GM12878 (cell line): ENCODE results near the gene SMIM1. TPM values are rescaled to one million over a fixed set of nuclear protein-coding genes. Genes with fewer than 3 reads are reported as not detected.

Source experiments
- ATAC-seq: fragments of 200-7000 bp; cut with Tn5 transposase; 3 replicates; pipeline ENCODE4 v1.9.1; 2020; ENCODE audit warnings: mild to moderate bottlenecking, moderate library complexity
- BruUV-seq: library from RNA; stranded (reverse); fragments of 400-500 nt; replicated peaks from 2 replicates; lab custom pipeline; 2021; lab: Mats Ljungman, UMichigan
- CTCF ChIA-PET: fragments of 300-600 bp; sonication (Branson Sonifier 250); formaldehyde crosslinking; extraction: SDS; loops from one replicate; lab custom pipeline; 2021; ENCODE audit warnings: inconsistent platforms; lab: Yijun Ruan, JAX
- POLR2A ChIA-PET: fragments of 350-600 bp; formaldehyde crosslinking; extraction: SDS; loops from one replicate; lab custom pipeline; 2021; ENCODE audit warnings: inconsistent platforms; lab: Charles Lee
- RAD21 ChIA-PET: fragments of 300-600 bp; sonication (Branson Sonifier 250); formaldehyde crosslinking; loops from one replicate; lab custom pipeline; 2023; ENCODE audit warnings: antibody characterized with exemption; ENCODE audit not compliant: unreplicated experiment; lab: Charles Lee
- SMC1A ChIA-PET: fragments of 300-600 bp; sonication (Branson Sonifier 250); formaldehyde crosslinking; loops from one replicate; lab custom pipeline; 2023; ENCODE audit not compliant: unreplicated experiment, uncharacterized antibody; lab: Charles Lee
- DNase-seq: peaks from one replicate; pipeline ENCODE4 v3.0.0-alpha.2; 2011; ENCODE audit warnings: low read depth, low spot score
- FAIRE-seq: peaks from 3 replicates; lab custom pipeline; 2011; peaks lifted over from hg19 to GRCh38; lab: Jason Lieb, UNC
- H2AFZ ChIP-seq: 2 replicates; pipeline ENCODE4 v1.6.0; 2011; ENCODE audit warnings: low read depth, low read length, control low read depth; ENCODE audit not compliant: control insufficient read depth
- H3K27ac ChIP-seq: 2 replicates; pipeline ENCODE4 v1.5.1; 2011; ENCODE audit warnings: control low read depth; ENCODE audit not compliant: control insufficient read depth, insufficient read depth
- H3K27me3 ChIP-seq, 2 experiments: replicated peaks in 1 of 2; 2 replicates each; pipeline versions ENCODE4 v1.6.0 to v1.6.1; 2011; ENCODE audit warnings: low read length in 1 of 2; ENCODE audit not compliant: control insufficient read depth in 2 of 2, insufficient read depth in 2 of 2
- H3K36me3 ChIP-seq, 2 experiments: 2 replicates each; pipeline ENCODE4 v1.5.1; 2011; ENCODE audit warnings: low read length in 1 of 2; ENCODE audit not compliant: control insufficient read depth in 2 of 2, insufficient read depth in 2 of 2
- H3K4me1 ChIP-seq: 2 replicates; pipeline ENCODE4 v1.6.1; 2011; ENCODE audit warnings: mild to moderate bottlenecking, low read length, moderate library complexity, mixed read lengths; ENCODE audit not compliant: control insufficient read depth, insufficient read depth
- H3K4me2 ChIP-seq: 2 replicates; pipeline ENCODE4 v1.6.0; 2011; ENCODE audit warnings: control low read depth; ENCODE audit not compliant: control insufficient read depth, insufficient read depth
- H3K4me3 ChIP-seq: fragments of 200-600 bp; sonication (generic); 2 replicates; pipeline ENCODE4 v1.5.1; 2016
- H3K79me2 ChIP-seq: 2 replicates; pipeline ENCODE4 v1.6.0; 2011; ENCODE audit warnings: low read length; ENCODE audit not compliant: control insufficient read depth, insufficient read depth
- H3K9ac ChIP-seq: 2 replicates; pipeline ENCODE4 v1.8.0; 2011; ENCODE audit warnings: low read length, control low read depth, mixed read lengths; ENCODE audit not compliant: control insufficient read depth, insufficient read depth
- H3K9me3 ChIP-seq: replicated peaks from 3 replicates; pipeline ENCODE4 v1.5.1; 2011; ENCODE audit warnings: mild to moderate bottlenecking, low read length; ENCODE audit not compliant: control insufficient read depth, insufficient read depth
- H4K20me1 ChIP-seq: 2 replicates; pipeline ENCODE4 v1.6.0; 2011; ENCODE audit not compliant: control insufficient read depth, insufficient read depth
- ATF7 ChIP-seq: fragments of 450-650 bp; IDR thresholded peaks from 2 replicates; pipeline ENCODE4 v1.6.1; 2016; ENCODE audit warnings: low read depth, mild to moderate bottlenecking
- CBX3 ChIP-seq: fragments of 200-600 bp; sonication (generic); IDR thresholded peaks from 2 replicates; pipeline ENCODE4 v1.6.1; 2016; ENCODE audit warnings: low read depth, borderline replicate concordance
- DPF2 ChIP-seq: fragments of 450-650 bp; IDR thresholded peaks from 2 replicates; pipeline ENCODE4 v1.6.1; 2017; ENCODE audit warnings: mild to moderate bottlenecking
- ESRRA ChIP-seq: IDR thresholded peaks from 2 replicates; pipeline ENCODE4 v1.6.1; 2012; ENCODE audit warnings: mild to moderate bottlenecking, low read length, improper control_type of control experiment
- IRF4 ChIP-seq: IDR thresholded peaks from 2 replicates; pipeline ENCODE4 v1.6.1; 2011; ENCODE audit warnings: low read depth, low read length
- MEF2A ChIP-seq: IDR thresholded peaks from 2 replicates; pipeline ENCODE4 v1.6.1; 2011; ENCODE audit warnings: low read depth, mild to moderate bottlenecking, low read length, moderate library complexity; ENCODE audit not compliant: insufficient read depth
- MEF2B ChIP-seq: fragments of 450-650 bp; IDR thresholded peaks from 2 replicates; pipeline ENCODE4 v1.6.1; 2018; ENCODE audit warnings: mild to moderate bottlenecking, moderate library complexity; ENCODE audit not compliant: partially characterized antibody, poor library complexity, severe bottlenecking
- MXI1 ChIP-seq: fragments of 150-350 bp; IDR thresholded peaks from 2 replicates; pipeline ENCODE4 v1.6.1; 2011; ENCODE audit warnings: low read depth, mild to moderate bottlenecking, inconsistent platforms, low read length, improper control_type of control experiment
- PAX5 ChIP-seq: IDR thresholded peaks from 2 replicates; pipeline ENCODE4 v1.6.1; 2011; ENCODE audit warnings: low read depth, low read length, borderline replicate concordance
- PML ChIP-seq: IDR thresholded peaks from 2 replicates; pipeline ENCODE4 v1.6.1; 2012; ENCODE audit warnings: low read length, inconsistent platforms
- POLR2A ChIP-seq: IDR thresholded peaks from 2 replicates; pipeline ENCODE4 v1.6.1; 2011; ENCODE audit warnings: low read depth, mild to moderate bottlenecking, low read length
- RB1 ChIP-seq: fragments of 450-650 bp; formaldehyde crosslinking; IDR thresholded peaks from 2 replicates; pipeline ENCODE4 v1.6.1; 2017; ENCODE audit warnings: mild to moderate bottlenecking, borderline replicate concordance
- TCF3 ChIP-seq: IDR thresholded peaks from 2 replicates; pipeline ENCODE4 v1.6.1; 2012; ENCODE audit warnings: low read depth, mild to moderate bottlenecking, low read length, borderline replicate concordance; ENCODE audit not compliant: insufficient read depth
- ZNF384 ChIP-seq: IDR thresholded peaks from 2 replicates; pipeline ENCODE4 v1.6.1; 2012; ENCODE audit warnings: low read depth, mild to moderate bottlenecking, low read length, improper control_type of control experiment, borderline replicate concordance
- WGBS: methylation state at CpG from one replicate; pipeline ENCODE4 v1.1.6; 2016; ENCODE audit warnings: low lambda C conversion rate; ENCODE audit not compliant: insufficient replicate concordance, insufficient coverage; ENCODE audit errors: missing lambda C conversion rate; 5-methylcytosine and 5-hydroxymethylcytosine counted together
- in situ Hi-C: fragments of 300-500 bp; cut with MboI; formaldehyde crosslinking; loops from 9 replicates; pipeline ENCODE4 v1.14.3; 2018; ENCODE audit warnings: mixed read lengths
- intact Hi-C: fragments of 100-400 bp; cut with micrococcal nuclease; formaldehyde crosslinking; loops from one replicate; pipeline ENCODE4 v1.14.2; 2022; ENCODE audit not compliant: unreplicated experiment
- polyA plus RNA-seq, 11 experiments: library from polyadenylated mRNA; depleted of rRNA in 4 of 11; unstranded in 6 of 11; stranded (reverse) in 5 of 11; fragments of >200 nt; fragmentation: Nextera tagmentation in 4 of 11; fragmentation: Illumina TruSeq in 1 of 11; extraction: Ambion mirVana in 4 of 11; extraction: Trizol in 1 of 11; gene quantifications; 1 replicate in 1 of 11; 2 replicates in 10 of 11; pipeline versions ENCODE4 v1.2.1 to v1.2.3, GENCODE V29; 2011 to 2016; ENCODE audit warnings: inconsistent platforms in 2 of 11, missing spikeins in 2 of 11, low read depth in 1 of 11
- total RNA-seq, 4 experiments: library from RNA; depleted of rRNA in 3 of 4; stranded (reverse); fragments of >200 nt in 3 of 4; fragmentation: Illumina TruSeq in 1 of 4; extraction: Trizol in 1 of 4; gene quantifications; 2 replicates each; pipeline versions ENCODE4 v1.2.1 to v1.2.3, GENCODE V29; 2013 to 2021
- TF ChIP-seq, protein P1 (sequence below): fragments of 450-650 bp; formaldehyde crosslinking; IDR thresholded peaks from 2 replicates; pipeline ENCODE4 v1.4.0; 2022; ENCODE audit warnings: mild to moderate bottlenecking, moderate library complexity
- TF ChIP-seq, protein P2 (sequence below): IDR thresholded peaks from 2 replicates; pipeline ENCODE4 v1.6.1; 2011; ENCODE audit warnings: mild to moderate bottlenecking, low read depth, low read length, moderate library complexity; ENCODE audit not compliant: insufficient replicate concordance
- TF ChIP-seq, protein P3 (sequence below): fragments of 150-350 bp; IDR thresholded peaks from 2 replicates; pipeline ENCODE4 v1.6.1; 2016; ENCODE audit warnings: low read depth, low read length

SMIM1 gene
- total and polyA plus RNA-seq, 10 of the 15 experiments (the other 5 are each of a cell fraction or from before 2014, with no cell fraction given), result 0.30 to 0.37 TPM; not detected in 8

DNA sequence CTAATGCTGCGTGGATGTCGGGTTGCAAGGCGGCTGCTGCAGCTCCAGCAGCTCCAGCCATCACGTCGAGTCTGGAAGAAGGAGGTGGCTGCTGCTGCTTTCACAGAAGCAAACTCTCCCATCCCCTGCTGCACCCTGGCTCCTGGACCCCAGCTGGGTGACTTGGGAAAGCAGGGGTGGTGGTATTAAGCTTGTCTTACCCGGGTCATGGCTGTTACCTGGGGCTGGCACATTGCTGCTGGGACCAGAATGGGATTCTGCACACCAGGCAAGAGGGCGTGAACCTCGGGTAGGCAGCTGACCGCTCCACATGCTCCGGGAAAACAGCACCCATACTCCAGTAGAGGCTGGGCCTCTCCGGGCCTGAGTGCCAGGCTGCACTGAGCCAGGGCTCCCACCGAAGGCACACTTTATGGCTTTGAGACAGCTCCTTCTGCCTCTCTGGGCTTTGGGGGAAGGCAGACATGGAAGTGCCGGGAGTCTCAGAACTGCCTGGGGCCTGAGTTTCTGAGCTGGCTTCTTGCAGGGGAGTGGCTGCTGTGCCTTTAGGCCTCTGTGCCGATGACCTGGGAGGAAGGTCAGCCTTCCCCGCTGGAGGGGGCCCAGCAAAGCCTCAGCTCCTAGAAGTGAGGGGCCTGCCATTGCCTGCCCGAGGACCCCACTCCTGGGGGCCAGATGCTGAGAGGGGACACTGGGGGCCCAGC lies 1.2 kb downstream of the SMIM1 start:
- 86% methylated on average over 16 of the region's 16 CpGs for WGBS
- H3K79me2 ChIP-seq, result no peaks in the 10 kb centered on the region
- no peaks in the 10 kb centered on the region for H3K9me3 ChIP-seq
- ChIA-PET POLR2A (no interaction called here), SMC1A (interaction anchor here (0.9 kb wide), 1 partner anchor 75 kb away, joined by 3 read pairs; no protein-coding TSS in a partner anchor), CTCF (interaction anchor here (0.6 to 0.7 kb wide), 4 partner anchors 14 to 151 kb away, joined by 3 to 4 read pairs (median 3); no protein-coding TSS in a partner anchor), RAD21 (interaction anchor here (0.8 kb wide), 1 partner anchor 28 kb away, joined by 3 read pairs; no protein-coding TSS in a partner anchor)
- no peak overlapping the region for H3K9ac ChIP-seq
- intact Hi-C loops (no loop called here), in situ Hi-C loops (no loop called here)
- no TSS peak for BruUV-seq
- peaks cover 15% of the 10 kb centered on the region for H3K4me1 ChIP-seq
- DNase-seq (no peak), FAIRE-seq (no peak), ATAC-seq (no peak)
- H3K4me3 ChIP-seq, result no peak overlapping the region
- H3K4me2 ChIP-seq, result peak overlapping the region; percentile 68; the same call in 1 of the 2 replicates
- no peaks in the 10 kb centered on the region; a peak in 1 of 4 replicates for H3K27me3 ChIP-seq
- no peaks in the 10 kb centered on the region; a peak in 1 of 4 replicates for H3K36me3 ChIP-seq
- H2AFZ ChIP-seq, result no peak overlapping the region
- no peak overlapping the region for H3K27ac ChIP-seq
- H4K20me1 ChIP-seq, result no peaks in the 10 kb centered on the region
- TF ChIP-seq, protein P1, sequence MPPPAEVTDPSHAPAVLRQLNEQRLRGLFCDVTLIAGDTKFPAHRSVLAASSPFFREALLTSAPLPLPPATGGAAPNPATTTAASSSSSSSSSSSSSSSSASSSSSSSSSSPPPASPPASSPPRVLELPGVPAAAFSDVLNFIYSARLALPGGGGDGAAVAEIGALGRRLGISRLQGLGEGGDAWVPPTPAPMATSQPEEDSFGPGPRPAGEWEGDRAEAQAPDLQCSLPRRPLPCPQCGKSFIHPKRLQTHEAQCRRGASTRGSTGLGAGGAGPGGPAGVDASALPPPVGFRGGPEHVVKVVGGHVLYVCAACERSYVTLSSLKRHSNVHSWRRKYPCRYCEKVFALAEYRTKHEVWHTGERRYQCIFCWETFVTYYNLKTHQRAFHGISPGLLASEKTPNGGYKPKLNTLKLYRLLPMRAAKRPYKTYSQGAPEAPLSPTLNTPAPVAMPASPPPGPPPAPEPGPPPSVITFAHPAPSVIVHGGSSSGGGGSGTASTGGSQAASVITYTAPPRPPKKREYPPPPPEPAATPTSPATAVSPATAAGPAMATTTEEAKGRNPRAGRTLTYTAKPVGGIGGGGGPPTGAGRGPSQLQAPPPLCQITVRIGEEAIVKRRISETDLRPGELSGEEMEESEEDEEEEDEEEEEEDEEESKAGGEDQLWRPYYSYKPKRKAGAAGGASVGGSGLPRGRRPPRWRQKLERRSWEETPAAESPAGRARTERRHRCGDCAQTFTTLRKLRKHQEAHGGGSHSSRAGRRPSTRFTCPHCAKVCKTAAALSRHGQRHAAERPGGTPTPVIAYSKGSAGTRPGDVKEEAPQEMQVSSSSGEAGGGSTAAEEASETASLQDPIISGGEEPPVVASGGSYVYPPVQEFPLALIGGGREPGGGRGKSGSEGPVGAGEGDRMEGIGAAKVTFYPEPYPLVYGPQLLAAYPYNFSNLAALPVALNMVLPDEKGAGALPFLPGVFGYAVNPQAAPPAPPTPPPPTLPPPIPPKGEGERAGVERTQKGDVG, result no peak
- no peak for TF ChIP-seq POLR2A
- TF ChIP-seq, protein P2, sequence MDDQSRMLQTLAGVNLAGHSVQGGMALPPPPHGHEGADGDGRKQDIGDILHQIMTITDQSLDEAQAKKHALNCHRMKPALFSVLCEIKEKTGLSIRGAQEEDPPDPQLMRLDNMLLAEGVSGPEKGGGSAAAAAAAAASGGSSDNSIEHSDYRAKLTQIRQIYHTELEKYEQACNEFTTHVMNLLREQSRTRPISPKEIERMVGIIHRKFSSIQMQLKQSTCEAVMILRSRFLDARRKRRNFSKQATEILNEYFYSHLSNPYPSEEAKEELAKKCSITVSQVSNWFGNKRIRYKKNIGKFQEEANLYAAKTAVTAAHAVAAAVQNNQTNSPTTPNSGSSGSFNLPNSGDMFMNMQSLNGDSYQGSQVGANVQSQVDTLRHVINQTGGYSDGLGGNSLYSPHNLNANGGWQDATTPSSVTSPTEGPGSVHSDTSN, result no peak
- no peak for TF ChIP-seq ESRRA
- no peak for TF ChIP-seq MXI1
- no peak for TF ChIP-seq ZNF384
- no peak for TF ChIP-seq PML
- TF ChIP-seq MEF2A, result no peak
- TF ChIP-seq DPF2, result no peak
- TF ChIP-seq ATF7, result no peak
- TF ChIP-seq PAX5, result no peak
- no peak for TF ChIP-seq MEF2B
- TF ChIP-seq, protein P3, sequence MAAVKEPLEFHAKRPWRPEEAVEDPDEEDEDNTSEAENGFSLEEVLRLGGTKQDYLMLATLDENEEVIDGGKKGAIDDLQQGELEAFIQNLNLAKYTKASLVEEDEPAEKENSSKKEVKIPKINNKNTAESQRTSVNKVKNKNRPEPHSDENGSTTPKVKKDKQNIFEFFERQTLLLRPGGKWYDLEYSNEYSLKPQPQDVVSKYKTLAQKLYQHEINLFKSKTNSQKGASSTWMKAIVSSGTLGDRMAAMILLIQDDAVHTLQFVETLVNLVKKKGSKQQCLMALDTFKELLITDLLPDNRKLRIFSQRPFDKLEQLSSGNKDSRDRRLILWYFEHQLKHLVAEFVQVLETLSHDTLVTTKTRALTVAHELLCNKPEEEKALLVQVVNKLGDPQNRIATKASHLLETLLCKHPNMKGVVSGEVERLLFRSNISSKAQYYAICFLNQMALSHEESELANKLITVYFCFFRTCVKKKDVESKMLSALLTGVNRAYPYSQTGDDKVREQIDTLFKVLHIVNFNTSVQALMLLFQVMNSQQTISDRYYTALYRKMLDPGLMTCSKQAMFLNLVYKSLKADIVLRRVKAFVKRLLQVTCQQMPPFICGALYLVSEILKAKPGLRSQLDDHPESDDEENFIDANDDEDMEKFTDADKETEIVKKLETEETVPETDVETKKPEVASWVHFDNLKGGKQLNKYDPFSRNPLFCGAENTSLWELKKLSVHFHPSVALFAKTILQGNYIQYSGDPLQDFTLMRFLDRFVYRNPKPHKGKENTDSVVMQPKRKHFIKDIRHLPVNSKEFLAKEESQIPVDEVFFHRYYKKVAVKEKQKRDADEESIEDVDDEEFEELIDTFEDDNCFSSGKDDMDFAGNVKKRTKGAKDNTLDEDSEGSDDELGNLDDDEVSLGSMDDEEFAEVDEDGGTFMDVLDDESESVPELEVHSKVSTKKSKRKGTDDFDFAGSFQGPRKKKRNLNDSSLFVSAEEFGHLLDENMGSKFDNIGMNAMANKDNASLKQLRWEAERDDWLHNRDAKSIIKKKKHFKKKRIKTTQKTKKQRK, result no peak
- no peak for TF ChIP-seq RB1
- TF ChIP-seq IRF4, result no peak
- TF ChIP-seq CBX3, result no peak
- TF ChIP-seq TCF3, result no peak
